AG09319 (cell line): ENCODE results near the gene ZNF844.
"Not testable (repeated sequence)": the region's sequence is repeated elsewhere in the genome, so short reads cannot be mapped to it uniquely, and the experiment has no call there.

Experiments used
- DNase-seq: peaks from one replicate; pipeline ENCODE4 v3.0.0-alpha.2; 2010; ENCODE audit warnings: low read depth; ENCODE audit errors: extremely low read depth
- CTCF ChIP-seq: IDR thresholded peaks from 2 replicates; pipeline ENCODE4 v1.5.1; 2011; ENCODE audit warnings: low read depth, mild to moderate bottlenecking, inconsistent platforms, low read length, moderate library complexity

Gene ZNF844

GRCh38 chr19:12095111-12095790, 30.7 kb downstream of the ZNF844 start:
- DNase-seq, result no peak

GRCh38 chr19:12098040-12098439, 33.5 kb downstream of the ZNF844 start:
- DNase-seq, result no peak
- no peak for TF ChIP-seq CTCF

More at GRCh38 chr19:12095111-12095790, 30.7 kb downstream of the ZNF844 start:
- TF ChIP-seq CTCF, result no peak

DNA sequence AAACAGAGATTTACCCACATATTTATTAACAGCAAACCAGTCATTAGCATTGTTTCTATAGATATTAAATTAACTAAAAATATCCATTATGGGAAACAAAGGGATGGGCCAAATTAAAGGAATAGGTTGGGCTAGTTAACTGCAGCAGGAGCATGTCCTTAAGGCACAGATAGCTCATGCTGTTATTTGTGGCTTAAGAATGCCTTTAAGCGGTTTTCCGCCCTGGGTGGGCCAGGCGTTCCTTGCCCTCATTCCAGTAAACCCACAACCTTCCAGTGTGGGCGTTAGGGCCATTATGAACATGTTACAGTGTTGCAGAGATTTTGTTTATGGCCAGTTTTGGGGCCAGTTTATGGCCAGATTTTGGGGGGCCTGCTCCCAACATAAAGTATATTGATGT, 39.4 kb downstream of the ZNF844 start:
- DNase-seq, result not testable (repeated sequence)

- no peak for DNase-seq
- no peak for TF ChIP-seq CTCF
Measured at GRCh38 chr19:12111176-12111575, 46.6 kb downstream of the ZNF844 start.

- no peak for DNase-seq
- no peak for TF ChIP-seq CTCF
Measured at GRCh38 chr19:12111943-12112637, 47.6 kb downstream of the ZNF844 start.

DNA sequence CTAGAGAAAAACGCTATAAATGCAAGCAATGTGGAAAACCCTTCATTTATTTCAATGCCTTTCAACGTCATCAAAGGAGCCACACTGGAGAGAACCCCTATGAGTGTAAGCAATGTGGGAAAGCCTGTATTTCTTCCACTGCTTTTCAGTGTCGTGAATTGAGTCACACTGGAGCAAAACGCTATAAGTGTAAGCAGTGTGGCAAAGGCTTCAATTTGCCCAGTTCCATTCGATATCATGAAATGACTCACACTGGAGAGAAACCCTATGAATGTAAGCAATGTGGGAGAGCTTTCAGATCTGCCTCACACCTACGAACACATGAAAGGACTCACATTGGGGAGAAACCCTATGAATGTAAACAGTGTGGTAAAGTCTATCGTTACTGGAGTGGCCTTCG, 48.2 kb downstream of the ZNF844 start:
- DNase-seq, result no peak
- no peak for TF ChIP-seq CTCF

DNA sequence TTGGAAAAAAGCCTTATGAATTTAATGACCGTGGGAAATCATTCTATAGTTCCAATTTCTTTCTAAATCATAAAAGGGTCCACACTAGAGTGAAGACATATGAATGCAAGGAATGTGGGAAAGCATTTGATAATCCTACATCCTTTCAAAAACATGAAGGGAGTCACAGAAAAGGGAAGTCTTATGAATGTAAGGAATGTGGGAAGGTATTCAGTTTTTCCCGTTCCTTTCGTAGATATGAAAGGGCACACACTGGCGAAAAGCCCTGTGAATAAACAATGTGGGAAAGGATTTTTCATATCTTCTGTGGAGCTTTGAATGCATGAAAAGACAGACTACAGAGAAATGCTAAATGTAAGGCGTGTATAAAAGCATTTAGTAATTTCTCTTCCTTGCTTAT, 48.6 kb downstream of the ZNF844 start:
- TF ChIP-seq CTCF, result no peak
- no peak for DNase-seq
